Neural progenitor cell (in vitro differentiated cells): Measurements from ENCODE around the gene FBXW5.

Source experiments
- CTCF ChIP-seq: fragments of 200-600 bp; sonication (generic); IDR thresholded peaks from 2 replicates; pipeline ENCODE4 v1.5.1; 2017; ENCODE audit warnings: antibody characterized with exemption, mild to moderate bottlenecking
- EZH2phosphoT487 ChIP-seq: fragments of 200-600 bp; sonication (generic); IDR thresholded peaks from 2 replicates; pipeline ENCODE4 v1.6.1; 2017; ENCODE audit warnings: antibody characterized with exemption

GRCh38 chr9:136910901-136911245 is 33.7 kb downstream of the FBXW5 start:
- TF ChIP-seq CTCF (peak; percentile 5), EZH2phosphoT487 (no peak)
